Middle frontal gyrus (tissue), 1 donor: ENCODE data around the gene LGI2.
"Not testable (repeated sequence)": the region's sequence is repeated elsewhere in the genome, so short reads cannot be mapped to it uniquely, and the experiment has no call there.

ENCODE experiments used
- DNase-seq: peaks from one replicate; pipeline ENCODE4 v3.0.0-alpha.2; 2015; ENCODE audit warnings: low spot score; ENCODE audit errors: extremely low spot score

LGI2 gene

DNA sequence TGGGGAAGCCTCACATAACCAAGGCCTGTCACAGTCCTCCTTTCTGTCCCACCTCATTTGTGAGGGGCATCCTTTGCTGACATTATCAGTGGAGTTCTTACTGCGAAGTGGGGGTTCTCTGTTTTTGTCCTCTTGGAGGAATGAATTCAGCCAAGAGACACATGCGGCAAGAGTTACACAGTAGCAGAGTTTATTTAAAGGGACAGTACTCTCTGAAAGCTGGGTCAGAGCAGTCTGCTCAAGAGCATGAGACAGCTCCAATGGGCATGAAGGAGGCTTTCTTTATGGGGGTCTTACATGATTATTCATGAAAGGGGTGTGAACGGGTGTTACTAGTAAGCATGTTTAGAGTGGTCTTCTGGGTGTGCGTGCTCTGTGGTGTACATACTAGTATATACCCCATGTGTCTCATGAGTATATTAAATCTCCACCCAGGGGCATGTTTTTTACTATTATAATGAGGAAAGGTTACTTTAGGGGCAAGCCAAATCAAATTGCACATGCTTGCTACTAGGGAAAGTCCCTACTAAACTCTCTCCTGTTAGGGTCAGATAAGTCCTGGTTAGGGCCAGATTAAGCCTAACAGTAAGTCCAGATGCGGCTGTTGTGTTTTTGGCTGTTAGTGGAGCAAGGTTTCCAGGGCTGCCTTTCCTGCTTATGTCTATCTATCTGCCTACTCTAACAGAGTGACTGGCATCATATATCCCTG lies 19.8 kb upstream of the LGI2 start:
- no peak for DNase-seq

DNA sequence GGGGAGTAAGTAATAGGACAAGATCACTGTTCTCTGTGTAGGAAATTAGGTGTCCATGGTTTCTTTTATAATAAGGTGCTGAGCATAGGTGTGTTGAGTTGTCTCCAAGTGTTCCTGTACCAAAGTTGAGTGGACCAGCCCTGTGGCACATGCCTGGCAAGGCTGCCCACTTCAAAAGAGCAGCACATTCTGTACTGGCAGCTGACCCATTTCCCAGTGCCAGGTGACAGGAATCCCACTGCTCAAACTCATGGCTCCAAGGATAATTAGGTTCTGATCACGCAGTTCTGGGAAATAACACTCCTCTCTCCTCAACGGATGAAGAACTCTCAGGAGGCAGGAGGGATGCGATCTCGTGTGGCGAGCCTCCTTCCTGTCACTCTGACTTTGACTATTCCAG lies 12.8 kb upstream of the LGI2 start:
- DNase-seq, result no peak

DNA sequence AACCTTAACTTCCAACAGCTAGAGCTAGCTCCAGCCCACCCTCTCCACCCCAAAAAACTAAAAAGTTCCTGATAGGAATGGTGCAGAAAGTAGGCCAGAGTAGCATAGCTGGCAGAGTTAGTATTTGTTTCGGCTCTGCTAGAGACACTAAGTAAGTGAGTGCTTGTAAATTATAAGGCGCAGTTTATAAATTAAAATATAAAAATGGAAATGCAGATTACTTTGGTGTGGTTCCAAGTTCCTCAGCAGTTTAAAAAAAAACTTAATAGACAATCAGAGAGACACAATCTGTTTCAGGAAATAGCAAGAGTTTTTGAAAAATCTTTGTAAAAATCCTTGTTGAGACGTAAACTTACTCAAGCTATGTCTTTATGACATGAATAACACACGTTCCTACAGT lies 2.8 kb upstream of the LGI2 start:
- no peak for DNase-seq

- no peak for DNase-seq
Measured at GRCh38 chr4:25032126-25032525, 1.4 kb upstream of the LGI2 start.

DNA sequence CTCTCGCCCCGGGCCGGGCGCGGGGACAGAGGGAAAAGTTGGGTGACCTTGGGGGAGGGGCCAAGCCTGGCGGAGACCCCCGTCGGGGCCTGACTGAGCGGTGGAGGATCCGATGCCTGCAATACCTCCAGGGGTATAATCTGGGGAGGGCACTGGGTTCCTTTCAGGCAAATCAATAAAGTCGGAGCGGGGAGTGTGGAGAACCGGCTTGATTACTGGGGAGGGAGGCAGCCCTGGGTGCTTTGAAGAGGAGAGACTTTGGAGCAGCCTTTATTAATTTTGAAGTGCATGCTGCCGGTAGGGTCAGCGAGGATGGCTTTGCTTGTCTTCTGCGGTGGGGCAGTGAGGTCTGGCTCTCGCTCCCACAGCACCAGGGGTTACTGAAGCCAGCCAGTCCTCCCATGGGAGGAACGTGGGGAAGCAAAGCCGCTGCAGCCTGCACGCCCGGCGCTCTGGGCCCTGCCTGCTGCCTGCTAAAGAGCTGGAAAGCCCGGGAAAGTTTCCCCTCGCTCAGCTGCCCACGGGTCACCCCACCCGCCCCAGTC lies 403 bp upstream of the LGI2 start:
- no peak for DNase-seq

DNA sequence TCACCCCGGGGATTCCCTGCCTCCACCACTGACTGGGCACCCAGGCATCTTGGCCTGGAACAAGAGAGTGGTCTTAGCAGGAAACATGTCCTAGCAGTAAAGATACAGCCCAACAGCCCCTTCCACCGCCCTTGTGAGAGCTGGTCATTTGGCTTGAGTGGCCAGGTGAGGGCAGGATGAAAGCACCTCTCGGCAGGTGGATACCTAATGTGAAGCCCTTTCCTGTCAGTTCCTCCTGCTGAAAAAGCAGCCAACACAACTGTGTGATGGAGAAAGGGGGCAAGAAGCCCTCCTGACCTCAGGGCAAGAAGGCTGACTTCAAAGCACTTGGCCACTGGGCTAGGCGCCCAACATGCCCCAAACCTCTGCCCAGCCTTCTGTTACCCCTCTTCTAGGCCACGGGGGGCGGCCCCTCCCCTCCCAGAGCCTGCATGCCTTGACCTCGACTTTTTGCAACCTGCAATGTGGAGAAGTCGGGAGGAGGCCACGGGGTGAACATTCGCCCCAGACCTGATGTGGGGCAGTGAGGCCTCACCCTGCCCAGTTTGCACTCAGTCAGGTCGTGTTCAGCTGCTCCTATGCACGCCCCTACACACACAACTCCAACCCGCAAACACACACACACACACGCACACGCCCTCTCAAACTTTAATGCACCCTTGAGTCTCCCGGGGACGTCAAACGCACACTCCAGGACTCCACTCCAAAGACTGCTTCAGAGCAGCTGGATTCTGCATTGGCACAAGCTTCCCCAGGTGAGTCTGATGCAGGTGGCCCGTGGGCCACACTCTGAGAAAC lies 1.1 kb downstream of the LGI2 start:
- no peak for DNase-seq

GRCh38 chr4:25028851-25029250 lies 1.9 kb downstream of the LGI2 start:
- no peak for DNase-seq

DNA sequence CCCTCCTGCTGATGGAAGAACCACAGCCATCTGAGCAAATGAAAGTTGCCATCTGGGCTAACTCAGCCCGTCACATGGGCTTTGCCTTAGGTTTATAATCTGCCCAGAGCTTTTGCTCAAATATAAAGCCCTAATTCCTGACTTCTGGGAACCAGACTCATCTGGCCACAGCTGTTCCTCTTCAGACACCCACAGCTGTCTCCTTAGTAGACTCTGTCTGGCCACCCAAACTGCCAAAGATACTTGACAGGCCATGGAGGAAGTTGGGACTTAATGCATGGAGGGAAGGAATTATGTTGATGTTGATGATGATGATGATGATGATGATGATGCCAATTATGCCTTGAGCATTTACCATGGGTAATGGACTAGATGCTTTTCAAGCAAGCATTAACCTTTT lies 8.0 kb downstream of the LGI2 start:
- DNase-seq, result no peak

GRCh38 chr4:25021216-25021615 lies 9.5 kb downstream of the LGI2 start:
- DNase-seq, result no peak

DNA sequence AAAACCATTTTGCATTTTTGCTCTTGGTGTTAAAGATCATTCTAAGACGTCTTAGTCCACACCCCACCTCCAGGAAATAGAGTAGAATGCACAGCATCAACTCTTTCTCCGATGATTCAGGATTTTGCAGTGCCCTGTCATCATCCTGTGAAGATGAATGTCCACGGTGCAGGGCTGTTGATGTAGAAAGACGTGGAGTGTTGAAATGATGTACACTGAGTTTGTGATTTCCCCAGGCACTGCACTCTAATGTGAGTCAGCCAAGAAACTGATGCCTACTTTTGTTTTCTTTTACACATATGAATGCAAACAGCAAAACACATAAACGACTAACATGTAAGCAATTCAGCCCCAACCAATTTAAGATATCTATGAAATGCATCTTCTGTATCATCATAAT lies 10.5 kb downstream of the LGI2 start:
- no peak for DNase-seq

- no peak for DNase-seq
Measured at GRCh38 chr4:25019501-25019900, 11.2 kb downstream of the LGI2 start.

DNA sequence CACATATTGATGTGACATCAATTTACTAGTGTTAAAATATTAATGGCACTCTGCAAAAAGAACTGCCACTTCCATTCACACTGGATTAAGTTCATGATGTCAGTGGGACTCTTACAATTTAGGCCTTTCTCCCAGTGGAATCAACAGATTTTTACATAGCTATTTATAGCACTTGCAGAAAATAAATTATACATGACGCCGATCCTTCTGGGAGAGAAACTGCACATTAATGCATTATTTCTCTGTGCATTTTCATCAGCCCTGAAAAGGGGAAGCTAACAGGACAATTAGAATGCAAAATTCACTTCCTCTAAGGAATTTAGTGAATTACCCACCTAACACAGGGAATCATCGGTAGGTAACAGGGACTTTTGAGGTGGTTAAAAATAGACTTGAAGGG lies 15.7 kb downstream of the LGI2 start:
- DNase-seq, result no peak

DNA sequence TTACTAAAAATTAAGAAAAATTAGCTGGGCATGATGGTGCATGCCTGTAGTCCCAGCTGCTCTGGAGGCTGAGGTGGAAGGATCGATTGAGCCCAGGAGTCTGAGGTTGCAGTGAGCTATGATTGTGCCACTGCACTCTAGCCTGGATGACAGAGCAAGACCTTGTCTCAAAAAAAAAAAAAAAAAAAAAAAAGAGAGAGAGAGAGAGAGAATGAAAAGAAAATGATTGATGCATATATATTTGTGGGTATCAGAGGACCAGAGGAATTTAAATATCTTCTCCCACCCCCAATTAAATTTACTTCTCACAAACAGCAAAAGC lies 16.1 kb downstream of the LGI2 start:
- DNase-seq, result not testable (repeated sequence)

- no peak for DNase-seq
Measured at GRCh38 chr4:25013756-25014661, 16.7 kb downstream of the LGI2 start.

GRCh38 chr4:25012655-25013054 lies 18.1 kb downstream of the LGI2 start:
- DNase-seq, result no peak

GRCh38 chr4:25011135-25011866 lies 19.4 kb downstream of the LGI2 start:
- DNase-seq, result no peak

DNA sequence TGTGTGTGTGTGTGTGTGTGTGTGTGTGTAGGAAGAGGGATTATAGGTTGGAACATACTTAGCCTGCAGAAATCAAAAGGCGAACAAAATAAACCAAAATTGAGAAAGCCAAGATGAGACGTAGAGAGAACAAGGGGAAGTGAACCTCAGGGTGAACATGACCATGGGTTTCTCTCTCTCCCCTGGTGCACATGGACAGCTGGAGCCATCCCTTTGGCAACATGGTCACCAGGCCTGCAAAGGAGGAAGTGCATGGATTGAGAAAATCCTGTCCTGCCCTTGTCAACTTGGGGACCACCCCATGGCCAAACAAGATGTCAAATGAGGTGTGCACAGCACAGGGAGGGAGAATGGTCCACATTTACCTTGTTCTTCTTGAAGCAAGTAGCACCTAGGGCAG lies 23.1 kb downstream of the LGI2 start:
- DNase-seq, result no peak

GRCh38 chr4:25002681-25003080 lies 28.1 kb downstream of the LGI2 start:
- no peak for DNase-seq

DNA sequence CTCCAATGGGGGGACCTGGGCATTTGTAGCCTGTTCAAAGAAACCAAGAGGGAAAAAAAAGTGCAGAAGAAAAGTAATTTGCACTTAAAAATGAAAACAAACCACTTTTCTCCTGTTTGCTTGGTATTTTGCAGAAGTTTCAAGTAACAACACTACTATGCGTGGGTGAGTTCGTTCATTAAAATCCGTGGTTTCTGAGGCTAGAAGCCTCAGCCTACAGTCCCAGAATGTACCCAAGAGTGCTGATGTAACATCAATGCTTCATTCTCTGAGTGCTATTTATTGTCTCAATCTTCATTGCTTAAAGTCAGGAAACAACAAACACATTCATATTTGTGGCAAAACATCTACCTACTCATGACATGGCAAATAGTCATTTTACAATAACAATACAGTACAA lies 29.2 kb downstream of the LGI2 start:
- no peak for DNase-seq

- DNase-seq, result no peak
Measured at GRCh38 chr4:25000639-25001038, 30.1 kb downstream of the LGI2 start.

DNA sequence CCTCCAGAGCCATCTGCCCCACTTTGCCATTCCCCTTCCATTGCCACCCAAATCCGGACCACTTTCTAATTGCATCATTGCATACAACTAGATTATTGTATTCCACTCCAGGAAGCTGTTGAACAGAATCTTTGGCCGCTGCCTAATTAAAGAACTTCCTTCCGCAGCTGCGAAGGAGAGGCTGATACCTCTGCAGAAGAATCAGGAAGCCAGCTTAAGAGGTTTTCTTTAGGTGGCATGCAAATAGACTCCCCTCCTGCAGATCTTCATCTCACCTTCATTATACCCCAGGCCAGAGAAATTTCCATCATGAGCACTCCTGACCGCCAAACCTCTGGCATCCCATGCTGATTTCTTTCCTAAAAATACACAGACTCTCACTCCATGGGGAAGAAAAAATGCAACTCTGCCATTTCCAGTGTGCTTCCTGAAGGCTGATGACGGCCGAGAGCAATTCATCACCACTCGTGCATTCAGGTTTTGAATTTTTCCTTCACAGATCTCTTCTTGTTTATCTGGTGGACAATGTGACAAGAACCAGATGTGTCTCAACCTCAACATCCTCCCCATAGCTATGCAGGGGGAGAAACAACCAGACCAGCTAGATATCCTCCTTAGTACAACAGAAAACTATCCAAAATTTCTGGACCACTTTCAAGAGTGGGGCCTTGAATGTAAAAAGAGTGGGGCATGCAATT lies 31.2 kb downstream of the LGI2 start:
- no peak for DNase-seq
